ENCODE measurements around the gene EDEM1.

DNA sequence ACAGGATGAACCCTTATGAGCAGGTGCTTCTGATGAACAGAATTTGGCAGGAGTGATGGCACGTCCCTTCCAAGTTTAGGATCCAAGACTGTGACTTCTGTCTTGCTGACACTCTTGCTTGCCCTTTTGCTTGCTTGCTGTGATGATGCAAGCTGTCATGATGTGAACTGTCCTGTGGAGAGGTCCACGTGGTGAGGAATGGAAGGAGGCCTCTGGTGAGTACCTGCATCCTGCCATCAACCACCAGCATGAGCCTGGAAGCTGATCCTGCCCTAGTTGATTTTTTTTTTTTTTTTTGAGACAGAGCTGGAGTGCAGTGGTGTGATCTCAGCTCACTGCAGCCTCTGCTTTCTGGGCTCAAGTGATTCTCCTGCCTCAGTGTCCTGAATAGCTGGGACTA is 45.5 kb downstream of the EDEM1 start:
- TF ChIP-seq, protein P1, sequence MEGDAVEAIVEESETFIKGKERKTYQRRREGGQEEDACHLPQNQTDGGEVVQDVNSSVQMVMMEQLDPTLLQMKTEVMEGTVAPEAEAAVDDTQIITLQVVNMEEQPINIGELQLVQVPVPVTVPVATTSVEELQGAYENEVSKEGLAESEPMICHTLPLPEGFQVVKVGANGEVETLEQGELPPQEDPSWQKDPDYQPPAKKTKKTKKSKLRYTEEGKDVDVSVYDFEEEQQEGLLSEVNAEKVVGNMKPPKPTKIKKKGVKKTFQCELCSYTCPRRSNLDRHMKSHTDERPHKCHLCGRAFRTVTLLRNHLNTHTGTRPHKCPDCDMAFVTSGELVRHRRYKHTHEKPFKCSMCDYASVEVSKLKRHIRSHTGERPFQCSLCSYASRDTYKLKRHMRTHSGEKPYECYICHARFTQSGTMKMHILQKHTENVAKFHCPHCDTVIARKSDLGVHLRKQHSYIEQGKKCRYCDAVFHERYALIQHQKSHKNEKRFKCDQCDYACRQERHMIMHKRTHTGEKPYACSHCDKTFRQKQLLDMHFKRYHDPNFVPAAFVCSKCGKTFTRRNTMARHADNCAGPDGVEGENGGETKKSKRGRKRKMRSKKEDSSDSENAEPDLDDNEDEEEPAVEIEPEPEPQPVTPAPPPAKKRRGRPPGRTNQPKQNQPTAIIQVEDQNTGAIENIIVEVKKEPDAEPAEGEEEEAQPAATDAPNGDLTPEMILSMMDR (IDR thresholded peaks at IDR 0.05) = no peak
- TF ChIP-seq POLR2A (IDR thresholded peaks at IDR 0.05) = no peak
